T-helper 22 cell (primary cell): Measurements from ENCODE around the gene SLC9B1.

Source experiments
- DNase-seq: peaks from one replicate; pipeline ENCODE4 v3.0.0-alpha.2; 2020; ENCODE audit warnings: low read depth

The SLC9B1 gene

GRCh38 chr4:103019308-103020124, at the start of gene SLC9B1:
TSS of gene SLC9B1 (minus strand) at chr4:103019705. CDS start at chr4:102991711, 27,994 bp downstream.
- DNase-seq = peak; percentile 87

GRCh38 chr4:103067841-103068547, 48.5 kb upstream of the SLC9B1 start:
- no peak for DNase-seq

- DNase-seq = no peak
These were observed 41.1 kb upstream of the SLC9B1 start for GRCh38 chr4:103060453-103061148.

- no peak for DNase-seq
These were observed 34.5 kb upstream of the SLC9B1 start for GRCh38 chr4:103054030-103054429.

GRCh38 chr4:103052779-103053178, 33.3 kb upstream of the SLC9B1 start:
- no peak for DNase-seq

GRCh38 chr4:103052145-103052544, 32.6 kb upstream of the SLC9B1 start:
- no peak for DNase-seq

- DNase-seq = no peak
These were observed 31.4 kb upstream of the SLC9B1 start for GRCh38 chr4:103050736-103051436.

GRCh38 chr4:103046416-103047290, 27.1 kb upstream of the SLC9B1 start:
- no peak for DNase-seq

- no peak for DNase-seq
These were observed 24.7 kb upstream of the SLC9B1 start for GRCh38 chr4:103044183-103044582.

- DNase-seq = no peak
These were observed 16.7 kb upstream of the SLC9B1 start for GRCh38 chr4:103036169-103036568.

GRCh38 chr4:103032574-103032973, 13.1 kb upstream of the SLC9B1 start:
- no peak for DNase-seq

GRCh38 chr4:103030791-103031190, 11.3 kb upstream of the SLC9B1 start:
- DNase-seq = no peak

GRCh38 chr4:103029300-103029699, 9.8 kb upstream of the SLC9B1 start:
- DNase-seq = no peak

GRCh38 chr4:103026868-103027267, 7.4 kb upstream of the SLC9B1 start:
- no peak for DNase-seq

GRCh38 chr4:103024996-103025395, 5.5 kb upstream of the SLC9B1 start:
- no peak for DNase-seq

- no peak for DNase-seq
These were observed 1.6 kb upstream of the SLC9B1 start for GRCh38 chr4:103021120-103021519.

GRCh38 chr4:103018391-103019307, 856 bp downstream of the SLC9B1 start:
- no peak for DNase-seq

- no peak for DNase-seq
These were observed 7.0 kb downstream of the SLC9B1 start for GRCh38 chr4:103012551-103012950.

- no peak for DNase-seq
These were observed 7.4 kb downstream of the SLC9B1 start for GRCh38 chr4:103012060-103012459.
